CD4-positive, alpha-beta T cell (primary cell): ENCODE results near the gene STAG3. TPM values are rescaled to one million over a fixed set of nuclear protein-coding genes. Genes with fewer than 3 reads are reported as not detected.
"Not testable (repeated sequence)": the region's sequence is repeated elsewhere in the genome, so short reads cannot be mapped to it uniquely, and the experiment has no call there.

Experiments
- ATAC-seq: fragments of 200-7000 bp; cut with Tn5 transposase; one replicate; pipeline ENCODE4 v1.10.0; 2022; ENCODE audit warnings: mild to moderate bottlenecking; ENCODE audit not compliant: poor library complexity
- CTCF ChIA-PET: fragments of 350-600 bp; sonication (Branson Sonifier 250); formaldehyde crosslinking; loops from one replicate; lab custom pipeline; 2021; ENCODE audit warnings: antibody characterized with exemption, inconsistent platforms; lab: Charles Lee
- POLR2A ChIA-PET: fragments of 350-600 bp; sonication (Branson Sonifier 250); formaldehyde crosslinking; loops from one replicate; lab custom pipeline; 2021; ENCODE audit warnings: antibody characterized with exemption, inconsistent platforms; lab: Charles Lee
- DNase-seq, 14 experiments: peaks; one replicate each; pipeline ENCODE4 v3.0.0-alpha.2; 2013 to 2020; ENCODE audit warnings: mixed read lengths in 2 of 14
- H3K27ac ChIP-seq, 2 donors: one replicate each; pipeline versions ENCODE4 v1.5.1 to v1.7.0; 2013; ENCODE audit warnings: low read length in 2 of 2, low read depth in 1 of 2, mild to moderate bottlenecking in 1 of 2
- H3K27me3 ChIP-seq, 2 experiments: 1 replicate in 1 of 2; 2 replicates in 1 of 2; pipeline versions ENCODE4 v1.6.1 to v1.7.0; 2013; ENCODE audit warnings: low read length in 2 of 2, control low read depth in 1 of 2, mild to moderate bottlenecking in 1 of 2, moderate library complexity in 1 of 2; ENCODE audit not compliant: insufficient read depth in 2 of 2, control insufficient read depth in 1 of 2
- H3K36me3 ChIP-seq: one replicate; pipeline ENCODE4 v1.6.1; 2013; ENCODE audit warnings: low read length, control low read depth; ENCODE audit not compliant: insufficient read depth
- H3K4me1 ChIP-seq: one replicate; pipeline ENCODE4 v1.6.1; 2013; ENCODE audit warnings: low read length, control low read depth; ENCODE audit not compliant: insufficient read depth
- H3K4me3 ChIP-seq: one replicate; pipeline ENCODE4 v1.5.1; 2013; ENCODE audit warnings: mild to moderate bottlenecking, low read length, moderate library complexity
- H3K9me3 ChIP-seq, 2 experiments: 1 replicate in 1 of 2; 2 replicates in 1 of 2; pipeline versions ENCODE4 v1.6.1 to v1.7.0; 2013; ENCODE audit warnings: low read length in 2 of 2, mild to moderate bottlenecking in 2 of 2, control low read depth in 1 of 2, moderate library complexity in 1 of 2; ENCODE audit not compliant: control insufficient read depth in 1 of 2, insufficient read depth in 1 of 2
- H3K27ac Mint-ChIP-seq: one replicate; pipeline ENCODE4 v1.8.0; 2020; ENCODE audit warnings: mixed read lengths
- H3K27me3 Mint-ChIP-seq: one replicate; pipeline ENCODE4 v1.8.0; 2021; ENCODE audit warnings: mixed read lengths
- H3K36me3 Mint-ChIP-seq: one replicate; pipeline ENCODE4 v1.8.0; 2021; ENCODE audit warnings: low read depth, mixed read lengths
- H3K4me1 Mint-ChIP-seq: one replicate; pipeline ENCODE4 v1.8.0; 2021; ENCODE audit warnings: low read depth, mixed read lengths
- H3K4me3 Mint-ChIP-seq: one replicate; pipeline ENCODE4 v1.8.0; 2020; ENCODE audit warnings: mild to moderate bottlenecking, mixed read lengths
- H3K9me3 Mint-ChIP-seq: one replicate; pipeline ENCODE4 v1.8.0; 2020; ENCODE audit warnings: mixed read lengths
- intact Hi-C, 2 experiments: fragments of 100-400 bp; cut with DNase I in 1 of 2; cut with micrococcal nuclease in 1 of 2; formaldehyde crosslinking; loops; one replicate each; pipeline versions ENCODE4 v1.15.1 to v1.9.0; 2023 to 2025; cut with DNase I, micrococcal nuclease
- polyA plus RNA-seq, 2 donors: library from polyadenylated mRNA; unstranded; fragments of 120-200 nt; gene quantifications; one replicate each; pipeline ENCODE4 v1.2.1, GENCODE V29; 2013
- total RNA-seq, 174 experiments: library from RNA in 2 of 174; stranded (reverse) in 2 of 174; gene quantifications; one replicate each; pipeline ENCODE4 v1.2.3 and lab custom pipeline; 2021 to 2026
- TF ChIP-seq, protein P1 (sequence below): fragments of 200-600 bp; IDR thresholded peaks from one replicate; pipeline ENCODE4 v1.8.0; 2022; ENCODE audit warnings: antibody characterized with exemption, mild to moderate bottlenecking

The STAG3 gene, protein sequence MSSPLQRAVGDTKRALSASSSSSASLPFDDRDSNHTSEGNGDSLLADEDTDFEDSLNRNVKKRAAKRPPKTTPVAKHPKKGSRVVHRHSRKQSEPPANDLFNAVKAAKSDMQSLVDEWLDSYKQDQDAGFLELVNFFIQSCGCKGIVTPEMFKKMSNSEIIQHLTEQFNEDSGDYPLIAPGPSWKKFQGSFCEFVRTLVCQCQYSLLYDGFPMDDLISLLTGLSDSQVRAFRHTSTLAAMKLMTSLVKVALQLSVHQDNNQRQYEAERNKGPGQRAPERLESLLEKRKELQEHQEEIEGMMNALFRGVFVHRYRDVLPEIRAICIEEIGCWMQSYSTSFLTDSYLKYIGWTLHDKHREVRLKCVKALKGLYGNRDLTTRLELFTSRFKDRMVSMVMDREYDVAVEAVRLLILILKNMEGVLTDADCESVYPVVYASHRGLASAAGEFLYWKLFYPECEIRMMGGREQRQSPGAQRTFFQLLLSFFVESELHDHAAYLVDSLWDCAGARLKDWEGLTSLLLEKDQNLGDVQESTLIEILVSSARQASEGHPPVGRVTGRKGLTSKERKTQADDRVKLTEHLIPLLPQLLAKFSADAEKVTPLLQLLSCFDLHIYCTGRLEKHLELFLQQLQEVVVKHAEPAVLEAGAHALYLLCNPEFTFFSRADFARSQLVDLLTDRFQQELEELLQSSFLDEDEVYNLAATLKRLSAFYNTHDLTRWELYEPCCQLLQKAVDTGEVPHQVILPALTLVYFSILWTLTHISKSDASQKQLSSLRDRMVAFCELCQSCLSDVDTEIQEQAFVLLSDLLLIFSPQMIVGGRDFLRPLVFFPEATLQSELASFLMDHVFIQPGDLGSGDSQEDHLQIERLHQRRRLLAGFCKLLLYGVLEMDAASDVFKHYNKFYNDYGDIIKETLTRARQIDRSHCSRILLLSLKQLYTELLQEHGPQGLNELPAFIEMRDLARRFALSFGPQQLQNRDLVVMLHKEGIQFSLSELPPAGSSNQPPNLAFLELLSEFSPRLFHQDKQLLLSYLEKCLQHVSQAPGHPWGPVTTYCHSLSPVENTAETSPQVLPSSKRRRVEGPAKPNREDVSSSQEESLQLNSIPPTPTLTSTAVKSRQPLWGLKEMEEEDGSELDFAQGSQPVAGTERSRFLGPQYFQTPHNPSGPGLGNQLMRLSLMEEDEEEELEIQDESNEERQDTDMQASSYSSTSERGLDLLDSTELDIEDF
- total RNA-seq (1 to 10 TPM; 4.0 to 5.5 TPM), total RNA-seq (lab: John Stamatoyannopoulos, UW) (1.0 to 20.5 (median 4.7) reads per million in 172 experiments)
- polyA plus RNA-seq (2013, experiment 1 of 2): 5.3 TPM
- polyA plus RNA-seq (2013, experiment 2 of 2): 7.3 TPM

DNA sequence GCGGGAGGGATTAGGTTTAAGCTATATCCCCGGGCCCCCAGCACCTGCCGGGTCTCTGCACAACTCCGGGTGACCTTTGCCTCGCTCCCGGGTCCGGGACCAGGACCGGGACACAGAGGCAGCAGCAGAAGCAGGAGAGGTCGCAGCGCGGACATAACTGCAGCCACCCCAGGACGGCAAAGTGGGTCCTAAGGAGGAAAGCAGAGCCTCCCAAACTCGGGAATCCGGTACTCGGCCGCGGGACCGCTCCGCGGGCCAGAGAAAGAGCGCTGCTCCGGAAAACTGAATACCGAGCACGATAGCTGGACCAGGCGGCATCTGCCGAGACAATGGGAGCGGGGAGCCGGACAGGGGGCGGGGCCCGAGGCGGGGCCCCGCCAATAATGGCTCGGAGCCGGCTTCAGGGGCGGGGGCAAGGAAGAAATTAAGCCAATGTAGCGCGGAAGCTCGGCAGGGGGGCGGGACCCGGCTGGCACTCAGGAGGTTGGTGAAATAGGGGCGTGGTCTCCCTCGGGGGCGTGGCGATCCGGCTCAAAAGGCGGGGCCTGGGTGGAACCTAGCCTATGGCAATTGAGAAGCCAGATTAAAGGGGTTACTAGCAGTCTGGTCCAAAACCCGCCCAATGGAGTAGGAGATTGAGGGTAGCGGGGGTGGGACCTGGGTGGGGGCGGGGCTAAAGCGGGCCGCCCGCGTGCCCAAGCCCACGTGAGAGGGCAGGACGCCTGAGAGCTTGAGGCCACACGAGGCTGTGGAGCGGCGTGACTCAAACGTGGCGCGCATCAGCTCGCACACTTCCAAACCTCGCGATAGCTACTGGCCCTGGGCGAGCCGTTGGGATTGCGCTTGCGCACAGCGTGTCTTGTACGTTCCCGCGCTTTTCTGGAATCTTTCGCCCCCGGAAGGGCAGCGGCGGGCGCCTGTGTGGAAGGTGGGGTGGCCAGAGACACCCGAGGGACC, at the start of gene STAG3, which contains the start of gene GPC2:
TSS of gene STAG3 (plus strand) at position 874 of the 957 bp plus-strand sequence. CDS start 2,639 bp downstream, outside the sequence.
TSS of gene GPC2 (minus strand) at position 337 of the 957 bp plus-strand sequence. CDS start at position 155, 182 bp downstream.
- Histone ChIP-seq H3K9me3 (peaks cover 0 to 16% of the 10 kb centered on the region in 2 experiments), H3K27me3 (no peaks in the 10 kb centered on the region), H3K36me3 (no peaks in the 10 kb centered on the region), H3K27ac (peak within 1 kb of the TSS in 1 of 2 donors; percentile 41), H3K4me3 (peak within 1 kb of the TSS; percentile 70), H3K4me1 (peaks cover 48% of the 10 kb centered on the region)
- Mint-ChIP-seq H3K27me3 (no peaks in the 10 kb centered on the region), H3K36me3 (no peaks in the 10 kb centered on the region), H3K4me1 (peaks cover 48% of the 10 kb centered on the region), H3K9me3 (peaks cover 2% of the 10 kb centered on the region), H3K27ac (peak within 1 kb of the TSS; percentile 34), H3K4me3 (peak within 1 kb of the TSS; percentile 82)
- POLR2A ChIA-PET: interaction anchor here (0.7 to 8.9 kb wide), 13 partner anchors 9 to 428 kb away, joined by 3 to 109 read pairs (median 6); partner anchors contain the start of genes AP4M1, FBXO24, GAL3ST4 and LAMTOR4
- ATAC-seq (peak; percentile 87), DNase-seq (peak; percentile 95 to 98 (median 98))
- intact Hi-C loops: loop anchor here (1.0 to 2.0 kb wide), 4 partner anchors 15 to 29 kb away; partner anchors contain the start of genes LAMTOR4 (in 2 of the 2) and TRAPPC14 (in 1 of the 2)
- TF ChIP-seq, protein P1, sequence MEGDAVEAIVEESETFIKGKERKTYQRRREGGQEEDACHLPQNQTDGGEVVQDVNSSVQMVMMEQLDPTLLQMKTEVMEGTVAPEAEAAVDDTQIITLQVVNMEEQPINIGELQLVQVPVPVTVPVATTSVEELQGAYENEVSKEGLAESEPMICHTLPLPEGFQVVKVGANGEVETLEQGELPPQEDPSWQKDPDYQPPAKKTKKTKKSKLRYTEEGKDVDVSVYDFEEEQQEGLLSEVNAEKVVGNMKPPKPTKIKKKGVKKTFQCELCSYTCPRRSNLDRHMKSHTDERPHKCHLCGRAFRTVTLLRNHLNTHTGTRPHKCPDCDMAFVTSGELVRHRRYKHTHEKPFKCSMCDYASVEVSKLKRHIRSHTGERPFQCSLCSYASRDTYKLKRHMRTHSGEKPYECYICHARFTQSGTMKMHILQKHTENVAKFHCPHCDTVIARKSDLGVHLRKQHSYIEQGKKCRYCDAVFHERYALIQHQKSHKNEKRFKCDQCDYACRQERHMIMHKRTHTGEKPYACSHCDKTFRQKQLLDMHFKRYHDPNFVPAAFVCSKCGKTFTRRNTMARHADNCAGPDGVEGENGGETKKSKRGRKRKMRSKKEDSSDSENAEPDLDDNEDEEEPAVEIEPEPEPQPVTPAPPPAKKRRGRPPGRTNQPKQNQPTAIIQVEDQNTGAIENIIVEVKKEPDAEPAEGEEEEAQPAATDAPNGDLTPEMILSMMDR: no peak
- CTCF ChIA-PET: interaction anchor here (1.1 to 1.3 kb wide), 2 partner anchors 44 to 51 kb away, joined by 3 read pairs; partner anchors contain the start of gene MBLAC1

DNA sequence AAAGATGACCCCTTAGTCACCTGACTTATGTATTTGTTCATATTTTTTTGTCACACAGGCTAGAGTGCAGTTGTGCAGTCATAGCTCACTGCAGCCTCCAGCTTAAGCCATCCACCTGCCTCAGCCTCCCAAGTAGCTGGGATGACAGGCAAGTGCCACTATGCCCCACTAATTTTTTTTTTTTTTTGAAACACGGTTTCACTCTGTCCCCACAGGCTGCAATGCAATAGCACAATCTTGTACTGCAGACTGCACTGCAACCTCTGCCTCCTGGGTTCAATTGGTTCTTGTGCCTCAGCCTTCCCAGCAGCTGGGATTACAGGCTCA, 49.1 kb upstream of the STAG3 start:
- ChIA-PET POLR2A (interaction anchor here (1.0 to 3.7 kb wide), 6 partner anchors 8 to 135 kb away, joined by 3 to 29 read pairs (median 8); partner anchors contain the start of genes AP4M1, CNPY4, LAMTOR4 and MCM7), CTCF (interaction anchor here (0.7 to 1.2 kb wide), 2 partner anchors 27 to 53 kb away, joined by 3 read pairs; no protein-coding TSS in a partner anchor)
- intact Hi-C loops: no loop called here
- TF ChIP-seq, protein P1: no peak
- Histone ChIP-seq H3K4me3 (no peak overlapping the region), H3K27me3 (no peaks in the 10 kb centered on the region), H3K4me1 (peaks cover 44% of the 10 kb centered on the region), H3K27ac (no peak overlapping the region), H3K36me3 (peaks cover 13% of the 10 kb centered on the region), H3K9me3 (no peaks in the 10 kb centered on the region)
- Mint-ChIP-seq H3K9me3 (no peaks in the 10 kb centered on the region), H3K36me3 (peaks cover 21% of the 10 kb centered on the region), H3K4me3 (peak overlapping the region; percentile 87), H3K27me3 (no peaks in the 10 kb centered on the region), H3K4me1 (peaks cover 36% of the 10 kb centered on the region), H3K27ac (peak overlapping the region; percentile 80)
- ATAC-seq: no peak
- DNase-seq: no peak

DNA sequence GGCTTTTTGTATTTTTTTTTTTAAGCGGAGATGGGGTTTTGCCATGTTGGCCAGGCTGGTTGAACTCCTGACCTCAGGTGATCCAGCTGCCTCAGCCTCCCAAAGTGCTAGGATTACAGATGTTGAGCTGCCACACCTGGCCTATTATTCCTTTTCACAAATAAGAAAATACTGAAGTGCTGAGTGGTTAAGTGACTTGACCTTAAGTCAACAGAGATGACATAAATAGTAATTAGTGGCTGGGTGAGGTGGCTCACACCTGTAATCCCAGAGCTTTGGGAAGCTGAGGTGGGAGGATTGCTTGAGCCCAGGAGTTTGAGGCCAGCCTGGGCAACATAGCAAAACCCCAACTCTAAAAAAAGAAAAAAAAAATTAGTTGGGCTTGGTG, 47.5 kb upstream of the STAG3 start:
- H3K36me3 ChIP-seq, DNase-seq, H3K9me3 Mint-ChIP-seq, ATAC-seq, H3K4me3 ChIP-seq, H3K27me3 ChIP-seq, H3K27ac Mint-ChIP-seq, H3K4me3 Mint-ChIP-seq, H3K27me3 Mint-ChIP-seq, H3K27ac ChIP-seq, H3K9me3 ChIP-seq: not testable (repeated sequence)
- Mint-ChIP-seq H3K36me3 (peaks cover 11% of the 10 kb centered on the region), H3K4me1 (peaks cover 25% of the 10 kb centered on the region)
- peaks cover 37% of the 10 kb centered on the region for H3K4me1 ChIP-seq
- ChIA-PET POLR2A (interaction anchor here (0.6 to 3.7 kb wide), 9 partner anchors 8 to 298 kb away, joined by 3 to 29 read pairs (median 6); partner anchors contain the start of genes CNPY4, LAMTOR4 and ZCWPW1), CTCF (interaction anchor here (0.6 to 2.3 kb wide), 11 partner anchors 8 to 135 kb away, joined by 3 to 14 read pairs (median 5); partner anchors contain the start of genes AP4M1, GAL3ST4 and LAMTOR4)
- intact Hi-C loops: loop anchor here (2.0 to 5.0 kb wide), 3 partner anchors 135 to 217 kb away; partner anchors contain the start of gene AZGP1 (in 1 of the 2)
